K562 (cell line): ENCODE data around the gene ZG16B. TPM values are rescaled to one million over a fixed set of nuclear protein-coding genes. Genes with fewer than 3 reads are reported as not detected.

Source experiments
- ARID1B ChIP-seq: fragments of 450-650 bp; IDR thresholded peaks from 2 replicates; pipeline ENCODE4 v1.6.1; 2016; ENCODE audit warnings: antibody characterized with exemption, mild to moderate bottlenecking, inconsistent platforms
- BCL6 ChIP-seq: fragments of 250-450 bp; sonication (Bioruptor Pico); IDR thresholded peaks from 2 replicates; pipeline ENCODE4 v1.4.0; 2020
- CBX1 ChIP-seq: sonication (generic); IDR thresholded peaks from 2 replicates; pipeline ENCODE4 v1.6.1; 2016; ENCODE audit warnings: antibody characterized with exemption, low read depth, mild to moderate bottlenecking
- DDX20 ChIP-seq: fragments of 450-650 bp; IDR thresholded peaks from 2 replicates; pipeline ENCODE4 v1.6.1; 2016; ENCODE audit warnings: missing genetic modification characterization, low read depth, mild to moderate bottlenecking, missing compliant biosample characterization, moderate library complexity
- FOXJ2 ChIP-seq: fragments of 200-800 bp; sonication (Bioruptor generic); IDR thresholded peaks from 2 replicates; pipeline ENCODE4 v1.6.1; 2016; ENCODE audit warnings: missing genetic modification characterization, missing compliant biosample characterization
- ID3 ChIP-seq, 2 experiments: fragments of 250-450 bp in 1 of 2; fragments of 450-650 bp in 1 of 2; sonication (Bioruptor Pico) in 1 of 2; IDR thresholded peaks; 2 replicates each; pipeline versions ENCODE4 v1.6.1 to v1.8.0; 2016 to 2021; ENCODE audit warnings: mild to moderate bottlenecking in 2 of 2, moderate library complexity in 2 of 2, missing compliant biosample characterization in 1 of 2, missing genetic modification characterization in 1 of 2
- KDM1A ChIP-seq, 2 experiments: fragments of 450-650 bp; IDR thresholded peaks; 2 replicates each; pipeline ENCODE4 v1.6.1; 2016; ENCODE audit warnings: mild to moderate bottlenecking in 2 of 2
- KLF1 ChIP-seq: fragments of 450-650 bp; IDR thresholded peaks from 2 replicates; pipeline ENCODE4 v1.6.1; 2016; ENCODE audit warnings: missing genetic modification characterization, missing compliant biosample characterization
- MCM2 ChIP-seq: fragments of 450-650 bp; IDR thresholded peaks from 2 replicates; pipeline ENCODE4 v1.6.1; 2017; ENCODE audit warnings: low read depth, mild to moderate bottlenecking
- MTA1 ChIP-seq: fragments of 450-650 bp; IDR thresholded peaks from 2 replicates; pipeline ENCODE4 v1.6.1; 2017; ENCODE audit warnings: borderline replicate concordance
- NFATC3 ChIP-seq: fragments of 450-650 bp; IDR thresholded peaks from 2 replicates; pipeline ENCODE4 v1.6.1; 2017; ENCODE audit warnings: mild to moderate bottlenecking
- NR3C1 ChIP-seq: sonication (generic); formaldehyde crosslinking; IDR thresholded peaks from 2 replicates; pipeline ENCODE4 v1.8.1; 2022; ENCODE audit warnings: missing genetic modification reagents
- PYGO2 ChIP-seq: fragments of 450-650 bp; IDR thresholded peaks from 2 replicates; pipeline ENCODE4 v1.6.1; 2016; ENCODE audit warnings: mild to moderate bottlenecking, missing genetic modification characterization, moderate library complexity, missing compliant biosample characterization
- RBM15 ChIP-seq: fragments of 200-400 bp; formaldehyde crosslinking; IDR thresholded peaks from 2 replicates; pipeline ENCODE4 v1.6.1; 2018; ENCODE audit warnings: mild to moderate bottlenecking, low read length, moderate library complexity; ENCODE audit not compliant: insufficient read depth
- SMC3 ChIP-seq: conservative IDR thresholded peaks from 2 replicates; pipeline ENCODE4 v1.6.1; 2011; ENCODE audit warnings: low read depth, low read length, improper control_type of control experiment; ENCODE audit not compliant: insufficient read depth
- SNIP1 ChIP-seq: fragments of 450-650 bp; IDR thresholded peaks from 2 replicates; pipeline ENCODE4 v1.7.1; 2017; ENCODE audit warnings: low read depth, mild to moderate bottlenecking
- TBP ChIP-seq: optimal IDR thresholded peaks from 2 replicates; pipeline ENCODE3; 2011; ENCODE audit warnings: low read depth, low read length, improper control_type of control experiment
- ZBTB9 ChIP-seq: fragments of 450-650 bp; formaldehyde crosslinking; IDR thresholded peaks from 2 replicates; pipeline ENCODE4 v1.4.0; 2020; ENCODE audit warnings: mild to moderate bottlenecking, moderate library complexity
- polyA plus RNA-seq, 8 experiments: library from polyadenylated mRNA; depleted of rRNA in 4 of 8; stranded (reverse) in 5 of 8; unstranded in 3 of 8; fragments of >200 nt; fragmentation: Nextera tagmentation in 2 of 8; fragmentation: Illumina TruSeq in 1 of 8; extraction: Ambion mirVana in 2 of 8; extraction: Trizol in 1 of 8; gene quantifications; 2 replicates each; pipeline versions ENCODE4 v1.2.1 to v1.2.3, GENCODE V29; 2011 to 2014; ENCODE audit warnings: inconsistent platforms in 1 of 8, missing spikeins in 1 of 8
- total RNA-seq, 7 experiments: library from RNA; depleted of rRNA in 6 of 7; stranded (reverse); fragments of >200 nt in 6 of 7; fragmentation: Illumina TruSeq in 2 of 7; extraction: Trizol in 2 of 7; gene quantifications; 2 replicates each; pipeline versions ENCODE4 v1.2.1 to v1.2.3, GENCODE V29; 2011 to 2021; ENCODE audit warnings: low replicate concordance in 1 of 7
- TF ChIP-seq, protein P1 (sequence below): conservative IDR thresholded peaks from 2 replicates; pipeline ENCODE4 v1.6.1; 2011; ENCODE audit warnings: low read depth, mild to moderate bottlenecking, low read length; ENCODE audit not compliant: control insufficient read depth
- TF ChIP-seq, protein P2 (sequence below): fragments of 450-650 bp; IDR thresholded peaks from 2 replicates; pipeline ENCODE4 v1.6.1; 2017; ENCODE audit warnings: antibody characterized with exemption
- TF ChIP-seq, protein P3 (sequence below): sonication (generic); formaldehyde crosslinking; IDR thresholded peaks from 2 replicates; pipeline ENCODE4 v1.8.1; 2022; ENCODE audit warnings: missing genetic modification reagents
- TF ChIP-seq, protein P4 (sequence below): fragments of 250-450 bp; sonication (Bioruptor Pico); IDR thresholded peaks from 2 replicates; pipeline ENCODE4 v1.9.0; 2021; ENCODE audit warnings: mild to moderate bottlenecking

Gene ZG16B
- total and polyA plus RNA-seq, 9 of the 15 experiments (the other 6 are each of a cell fraction or from before 2014, with no cell fraction given), result 0.25 to 0.43 (median 0.34) TPM; not detected in 5

GRCh38 chr16:2867987-2868789, 38.1 kb downstream of the ZG16B start (continued):
- peak; percentile 43; the same call in 1 of the 2 replicates for TF ChIP-seq ARID1B
- TF ChIP-seq MCM2, result no peak
- TF ChIP-seq TBP, result peak; percentile 74
- TF ChIP-seq DDX20 (tag), result peak; percentile 75
- peak; percentile 94 for TF ChIP-seq ZBTB9 (CRISPR knock-in tag)
- no peak for TF ChIP-seq SNIP1
- TF ChIP-seq NFATC3, result no peak
- TF ChIP-seq FOXJ2 (tag), result peak; percentile 73
- no peak for TF ChIP-seq NR3C1 (CRISPR knock-in tag)
- peak; percentile 55; the same call in 1 of the 2 replicates for TF ChIP-seq PYGO2 (tag)
- TF ChIP-seq, protein P1, sequence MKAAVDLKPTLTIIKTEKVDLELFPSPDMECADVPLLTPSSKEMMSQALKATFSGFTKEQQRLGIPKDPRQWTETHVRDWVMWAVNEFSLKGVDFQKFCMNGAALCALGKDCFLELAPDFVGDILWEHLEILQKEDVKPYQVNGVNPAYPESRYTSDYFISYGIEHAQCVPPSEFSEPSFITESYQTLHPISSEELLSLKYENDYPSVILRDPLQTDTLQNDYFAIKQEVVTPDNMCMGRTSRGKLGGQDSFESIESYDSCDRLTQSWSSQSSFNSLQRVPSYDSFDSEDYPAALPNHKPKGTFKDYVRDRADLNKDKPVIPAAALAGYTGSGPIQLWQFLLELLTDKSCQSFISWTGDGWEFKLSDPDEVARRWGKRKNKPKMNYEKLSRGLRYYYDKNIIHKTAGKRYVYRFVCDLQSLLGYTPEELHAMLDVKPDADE, result peak; percentile 76; the same call in 1 of the 2 replicates
- no peak for TF ChIP-seq RBM15
- TF ChIP-seq KLF1 (tag), result peak; percentile 97
- TF ChIP-seq ID3 (CRISPR knock-in tag; IDR thresholded peaks at IDR 0.05), result no peak
- TF ChIP-seq ID3 (tag; IDR thresholded peaks at IDR 0.05), result peak; percentile 97
- peak; percentile 71; the same call in 1 of the 2 replicates for TF ChIP-seq CBX1
- TF ChIP-seq BCL6 (CRISPR knock-in tag), result peak; percentile 78
- TF ChIP-seq, protein P2, sequence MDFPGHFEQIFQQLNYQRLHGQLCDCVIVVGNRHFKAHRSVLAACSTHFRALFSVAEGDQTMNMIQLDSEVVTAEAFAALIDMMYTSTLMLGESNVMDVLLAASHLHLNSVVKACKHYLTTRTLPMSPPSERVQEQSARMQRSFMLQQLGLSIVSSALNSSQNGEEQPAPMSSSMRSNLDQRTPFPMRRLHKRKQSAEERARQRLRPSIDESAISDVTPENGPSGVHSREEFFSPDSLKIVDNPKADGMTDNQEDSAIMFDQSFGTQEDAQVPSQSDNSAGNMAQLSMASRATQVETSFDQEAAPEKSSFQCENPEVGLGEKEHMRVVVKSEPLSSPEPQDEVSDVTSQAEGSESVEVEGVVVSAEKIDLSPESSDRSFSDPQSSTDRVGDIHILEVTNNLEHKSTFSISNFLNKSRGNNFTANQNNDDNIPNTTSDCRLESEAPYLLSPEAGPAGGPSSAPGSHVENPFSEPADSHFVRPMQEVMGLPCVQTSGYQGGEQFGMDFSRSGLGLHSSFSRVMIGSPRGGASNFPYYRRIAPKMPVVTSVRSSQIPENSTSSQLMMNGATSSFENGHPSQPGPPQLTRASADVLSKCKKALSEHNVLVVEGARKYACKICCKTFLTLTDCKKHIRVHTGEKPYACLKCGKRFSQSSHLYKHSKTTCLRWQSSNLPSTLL, result no peak
- no peak for TF ChIP-seq MTA1
- TF ChIP-seq, protein P3, sequence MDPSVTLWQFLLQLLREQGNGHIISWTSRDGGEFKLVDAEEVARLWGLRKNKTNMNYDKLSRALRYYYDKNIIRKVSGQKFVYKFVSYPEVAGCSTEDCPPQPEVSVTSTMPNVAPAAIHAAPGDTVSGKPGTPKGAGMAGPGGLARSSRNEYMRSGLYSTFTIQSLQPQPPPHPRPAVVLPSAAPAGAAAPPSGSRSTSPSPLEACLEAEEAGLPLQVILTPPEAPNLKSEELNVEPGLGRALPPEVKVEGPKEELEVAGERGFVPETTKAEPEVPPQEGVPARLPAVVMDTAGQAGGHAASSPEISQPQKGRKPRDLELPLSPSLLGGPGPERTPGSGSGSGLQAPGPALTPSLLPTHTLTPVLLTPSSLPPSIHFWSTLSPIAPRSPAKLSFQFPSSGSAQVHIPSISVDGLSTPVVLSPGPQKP (CRISPR knock-in tag), result no peak
- TF ChIP-seq, protein P4, sequence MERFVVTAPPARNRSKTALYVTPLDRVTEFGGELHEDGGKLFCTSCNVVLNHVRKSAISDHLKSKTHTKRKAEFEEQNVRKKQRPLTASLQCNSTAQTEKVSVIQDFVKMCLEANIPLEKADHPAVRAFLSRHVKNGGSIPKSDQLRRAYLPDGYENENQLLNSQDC (CRISPR knock-in tag), result no peak; the same call in 1 of the 2 replicates
- TF ChIP-seq SMC3, result peak; percentile 81
- TF ChIP-seq KDM1A (IDR thresholded peaks at IDR 0.05), result peak in 1 of 2 experiments; percentile 30; a peak in 1 of 4 replicates
